SJSA1 (cell line): ENCODE data around the gene FAM111B. TPM values are rescaled to one million over a fixed set of nuclear protein-coding genes. Genes with fewer than 3 reads are reported as not detected.
A peak's percentile ranks its signal among the peaks of the same experiment; 100 is the strongest.

Experiments used
- DNase-seq, 2 experiments: peaks; one replicate each; pipeline ENCODE4 v3.0.0-alpha.2; 2015 to 2020; ENCODE audit warnings: low spot score in 2 of 2, low read depth in 1 of 2
- H3K27ac ChIP-seq: fragments of 250-450 bp; sonication (Bioruptor Pico); 2 replicates; pipeline ENCODE4 v1.5.1; 2020; ENCODE audit warnings: mild to moderate bottlenecking, moderate library complexity
- H3K27me3 ChIP-seq: fragments of 250-450 bp; sonication (Bioruptor Pico); replicated peaks from 2 replicates; pipeline ENCODE4 v1.5.1; 2020; ENCODE audit warnings: mild to moderate bottlenecking, moderate library complexity
- H3K36me3 ChIP-seq: fragments of 250-450 bp; sonication (Bioruptor Pico); 2 replicates; pipeline ENCODE4 v1.5.1; 2020; ENCODE audit warnings: mild to moderate bottlenecking
- H3K4me1 ChIP-seq: fragments of 250-450 bp; sonication (Bioruptor Pico); replicated peaks from 2 replicates; pipeline ENCODE4 v1.6.1; 2021; ENCODE audit warnings: mild to moderate bottlenecking
- H3K4me3 ChIP-seq: fragments of 250-450 bp; sonication (Bioruptor Pico); 2 replicates; pipeline ENCODE4 v1.5.1; 2020; ENCODE audit warnings: mild to moderate bottlenecking
- H3K9me3 ChIP-seq: fragments of 250-450 bp; sonication (Bioruptor Pico); replicated peaks from 2 replicates; pipeline ENCODE4 v1.5.1; 2020; ENCODE audit warnings: mild to moderate bottlenecking
- total RNA-seq: library from RNA; depleted of rRNA; stranded (reverse); fragments of >200 nt; shearing (Covaris generic); gene quantifications from 2 replicates; pipeline ENCODE4 v1.2.3, GENCODE V29; 2014; rRNA removed

The FAM111B gene
- total RNA-seq, 1 experiment from 2014 or later, result 69.5 TPM

DNA sequence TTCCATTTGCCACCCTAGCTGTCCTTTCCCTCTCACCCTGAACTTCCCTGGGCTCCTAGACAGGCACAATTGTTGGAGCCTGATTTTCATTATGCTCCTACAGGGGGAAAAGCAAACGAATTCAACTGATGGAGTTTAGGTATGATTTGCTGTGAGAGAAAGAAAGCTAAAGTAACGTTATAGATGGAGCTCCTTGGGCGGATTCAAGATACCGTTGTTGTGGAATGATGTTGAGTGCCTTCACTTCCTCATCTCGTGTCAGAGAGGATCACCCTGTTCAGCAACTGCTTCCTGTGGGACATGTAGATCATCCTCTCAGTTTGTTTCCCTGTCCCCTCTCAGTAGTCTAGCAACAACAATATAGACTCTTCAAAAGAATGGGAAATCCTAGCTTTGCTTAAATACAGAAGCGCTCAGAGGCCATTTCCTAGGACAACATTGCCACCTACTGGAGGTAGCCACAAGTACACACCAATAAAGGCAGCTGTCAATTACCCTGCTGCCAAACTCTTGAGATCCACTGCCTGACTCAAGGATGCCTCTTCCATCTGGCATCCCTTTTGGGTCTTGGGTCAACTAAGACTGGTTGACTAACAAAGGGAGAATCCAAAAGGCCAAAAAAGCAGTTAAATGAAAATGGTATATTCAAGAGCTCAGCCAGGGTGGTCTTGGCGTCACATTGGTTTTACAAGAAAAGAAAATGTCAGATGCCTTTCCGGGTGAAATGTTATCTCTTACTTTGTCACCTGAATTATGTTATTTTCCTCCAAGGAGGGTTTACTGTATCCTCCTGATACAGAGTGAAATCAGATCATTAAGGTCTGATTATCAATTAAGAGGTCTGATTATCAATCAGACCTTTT is 51.4 kb downstream of the FAM111B start:
- peak; percentile 46 to 57 for DNase-seq
- H3K27ac ChIP-seq, result no peak overlapping the region
- H3K4me3 ChIP-seq, result no peak overlapping the region

DNA sequence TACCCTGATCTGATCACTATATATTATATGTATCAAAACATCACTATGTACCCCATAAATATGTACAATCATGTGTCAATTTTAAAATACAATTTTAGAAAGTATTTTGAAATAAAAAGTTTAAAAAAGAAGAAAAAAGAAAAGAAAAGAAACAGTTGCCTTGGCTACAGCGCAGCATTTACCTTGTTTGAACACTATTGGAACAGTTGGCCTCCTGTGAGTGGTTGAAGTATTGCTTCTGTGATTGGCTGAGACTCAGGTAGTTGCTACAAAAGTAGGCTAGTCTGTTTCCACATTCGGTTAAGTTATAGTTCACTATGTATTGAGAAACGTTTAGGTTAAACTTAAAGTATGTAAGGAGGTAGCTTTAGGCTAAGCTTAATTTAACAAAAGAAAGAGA is 57.0 kb downstream of the FAM111B start:
- no peak overlapping the region for H3K27ac ChIP-seq
- H3K27me3 ChIP-seq, result no peaks in the 10 kb centered on the region
- DNase-seq, result no peak
- no peaks in the 10 kb centered on the region for H3K9me3 ChIP-seq
- H3K36me3 ChIP-seq, result no peaks in the 10 kb centered on the region
- no peak overlapping the region for H3K4me3 ChIP-seq
- H3K4me1 ChIP-seq, result no peaks in the 10 kb centered on the region

More for the DNA sequence above, 51.4 kb downstream of the FAM111B start:
- Histone ChIP-seq H3K9me3 (no peaks in the 10 kb centered on the region), H3K36me3 (peaks cover 9% of the 10 kb centered on the region), H3K4me1 (no peaks in the 10 kb centered on the region), H3K27me3 (no peaks in the 10 kb centered on the region)

DNA sequence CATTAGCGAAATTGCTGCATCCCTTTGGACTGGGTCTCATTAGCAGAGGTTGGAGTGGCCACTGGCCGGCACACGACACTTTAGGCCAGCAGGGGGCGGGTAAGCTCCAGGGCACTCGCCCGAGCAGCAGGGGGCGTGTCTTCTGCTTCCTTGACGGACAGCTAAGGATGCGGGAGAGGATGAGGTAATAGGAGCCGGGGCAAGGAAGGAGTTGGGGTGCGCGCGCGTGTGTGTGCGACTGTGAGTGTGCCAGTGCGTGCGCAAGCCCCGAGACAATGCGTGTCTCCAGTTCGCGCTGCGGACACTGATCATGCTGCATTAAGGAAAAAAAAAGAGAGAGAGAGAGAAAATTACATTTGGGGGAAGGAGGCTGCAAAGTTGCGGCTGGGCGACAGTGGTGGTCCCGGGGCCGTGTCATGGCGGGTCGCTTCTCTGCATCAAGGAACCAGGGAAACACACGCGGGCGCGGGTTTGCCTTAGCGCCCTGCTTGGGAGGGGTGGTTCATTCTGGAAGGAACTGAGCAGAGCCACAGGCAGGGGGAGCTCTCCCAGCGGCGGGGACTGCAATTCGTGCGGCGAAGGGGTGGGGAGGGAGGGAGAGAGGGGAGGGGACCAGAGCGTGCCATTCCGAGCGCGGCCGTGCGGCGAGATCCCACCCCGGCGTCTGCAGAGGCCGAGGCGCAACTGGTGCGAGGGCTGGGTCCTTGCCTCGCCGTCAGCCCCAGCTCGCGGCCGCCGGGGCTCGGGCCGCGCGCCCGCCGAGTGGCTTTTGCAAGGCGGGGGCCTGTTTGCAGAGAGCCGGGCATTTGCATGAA is 64.7 kb downstream of the FAM111B start, which contains the start of gene DTX4:
TSS of gene DTX4 (plus strand) at position 625 of the 815 bp plus-strand sequence. CDS start 464 bp downstream, outside the sequence.
- Histone ChIP-seq H3K4me3 (peak within 1 kb of the TSS; percentile 70), H3K36me3 (peaks cover 3% of the 10 kb centered on the region), H3K27me3 (no peaks in the 10 kb centered on the region), H3K9me3 (no peaks in the 10 kb centered on the region), H3K4me1 (peaks cover 41% of the 10 kb centered on the region), H3K27ac (peak within 1 kb of the TSS; percentile 49)
- DNase-seq, result peak; percentile 87 to 95

DNA sequence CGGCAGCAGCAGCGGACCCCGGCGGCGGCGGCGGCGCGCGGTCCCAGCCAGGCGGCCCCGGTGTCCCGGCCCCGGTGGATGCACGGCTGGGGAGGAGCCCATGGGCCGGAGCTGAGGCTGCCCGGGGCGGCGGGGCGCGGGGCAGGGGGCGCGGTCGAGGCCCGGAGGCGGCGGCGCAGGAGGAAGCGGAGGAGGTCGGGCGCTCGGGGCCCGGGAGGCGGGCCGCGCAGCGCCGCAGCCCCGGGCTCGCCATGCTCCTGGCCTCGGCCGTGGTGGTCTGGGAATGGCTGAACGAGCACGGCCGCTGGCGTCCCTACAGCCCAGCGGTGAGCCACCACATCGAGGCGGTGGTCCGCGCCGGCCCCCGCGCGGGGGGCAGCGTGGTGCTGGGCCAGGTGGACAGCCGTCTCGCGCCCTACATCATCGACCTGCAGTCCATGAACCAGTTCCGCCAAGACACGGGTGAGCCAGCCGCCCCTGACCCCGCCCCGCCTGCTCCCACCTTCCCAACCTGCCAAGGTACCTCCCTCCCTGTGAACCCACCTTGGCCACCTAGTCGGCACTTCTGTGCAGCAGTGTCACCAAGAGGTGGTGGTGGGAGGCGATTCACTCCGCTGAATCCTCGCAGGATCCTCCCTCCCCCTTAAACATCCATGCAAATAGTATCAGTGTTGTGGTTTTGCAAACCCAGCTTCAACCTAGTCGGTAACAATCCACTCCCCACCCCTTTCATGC is 65.5 kb downstream of the FAM111B start:
- H3K4me1 ChIP-seq, result peaks cover 41% of the 10 kb centered on the region
- peak overlapping the region; percentile 70 for H3K4me3 ChIP-seq
- no peak overlapping the region for H3K27ac ChIP-seq
- no peaks in the 10 kb centered on the region for H3K27me3 ChIP-seq
- peaks cover 10% of the 10 kb centered on the region for H3K36me3 ChIP-seq
- DNase-seq, result peak in 1 of 2 experiments; percentile 25
- H3K9me3 ChIP-seq, result no peaks in the 10 kb centered on the region

DNA sequence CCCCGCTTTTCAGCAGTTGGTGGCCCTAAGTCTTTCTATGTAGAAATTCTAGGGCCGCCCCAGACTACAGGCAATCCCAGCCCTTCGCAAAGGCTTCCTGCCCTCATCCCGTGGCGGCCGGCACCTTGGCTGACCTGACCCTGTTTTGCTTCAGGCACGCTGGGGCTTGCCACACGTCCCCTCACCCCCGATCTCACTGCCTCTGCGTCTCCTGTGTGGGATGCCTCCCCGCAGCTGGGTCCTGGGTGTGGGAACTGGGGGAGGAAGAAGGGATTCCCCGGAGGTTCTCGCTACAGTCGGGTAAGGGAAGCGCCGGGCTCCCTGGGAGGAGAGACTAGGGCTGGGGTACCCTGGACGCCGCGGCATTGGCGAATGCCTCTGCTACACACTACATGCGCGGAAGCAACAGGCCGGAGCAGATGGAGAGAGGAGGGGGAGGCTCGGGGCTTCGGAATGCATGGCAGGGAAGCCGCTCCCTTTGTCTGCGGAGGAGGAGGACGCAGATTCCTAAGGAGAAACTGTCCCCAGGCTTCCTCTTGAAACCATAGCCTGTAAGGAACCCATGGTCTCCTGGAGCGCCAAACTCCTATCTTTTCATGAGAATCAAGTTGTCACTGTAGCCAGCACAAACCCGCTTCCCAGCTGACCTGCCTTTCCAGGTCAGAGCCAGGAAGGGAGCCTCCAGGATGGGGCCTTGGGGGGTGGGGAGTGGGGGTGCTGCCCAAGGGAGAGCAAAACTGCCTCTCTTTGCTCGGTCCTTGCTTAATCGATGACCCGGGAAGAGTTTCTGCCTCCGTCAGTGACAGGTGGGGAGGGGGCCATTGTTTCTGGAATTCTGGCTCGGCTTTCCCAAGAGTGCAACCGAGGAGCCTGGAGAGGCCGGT is 66.3 kb downstream of the FAM111B start:
- Histone ChIP-seq H3K36me3 (peaks cover 15% of the 10 kb centered on the region), H3K4me3 (peak overlapping the region; percentile 70), H3K27ac (peak overlapping the region; percentile 40; the same call in 1 of the 2 replicates), H3K9me3 (no peaks in the 10 kb centered on the region), H3K27me3 (no peaks in the 10 kb centered on the region), H3K4me1 (peaks cover 41% of the 10 kb centered on the region)
- DNase-seq, result peak; percentile 57 to 58

DNA sequence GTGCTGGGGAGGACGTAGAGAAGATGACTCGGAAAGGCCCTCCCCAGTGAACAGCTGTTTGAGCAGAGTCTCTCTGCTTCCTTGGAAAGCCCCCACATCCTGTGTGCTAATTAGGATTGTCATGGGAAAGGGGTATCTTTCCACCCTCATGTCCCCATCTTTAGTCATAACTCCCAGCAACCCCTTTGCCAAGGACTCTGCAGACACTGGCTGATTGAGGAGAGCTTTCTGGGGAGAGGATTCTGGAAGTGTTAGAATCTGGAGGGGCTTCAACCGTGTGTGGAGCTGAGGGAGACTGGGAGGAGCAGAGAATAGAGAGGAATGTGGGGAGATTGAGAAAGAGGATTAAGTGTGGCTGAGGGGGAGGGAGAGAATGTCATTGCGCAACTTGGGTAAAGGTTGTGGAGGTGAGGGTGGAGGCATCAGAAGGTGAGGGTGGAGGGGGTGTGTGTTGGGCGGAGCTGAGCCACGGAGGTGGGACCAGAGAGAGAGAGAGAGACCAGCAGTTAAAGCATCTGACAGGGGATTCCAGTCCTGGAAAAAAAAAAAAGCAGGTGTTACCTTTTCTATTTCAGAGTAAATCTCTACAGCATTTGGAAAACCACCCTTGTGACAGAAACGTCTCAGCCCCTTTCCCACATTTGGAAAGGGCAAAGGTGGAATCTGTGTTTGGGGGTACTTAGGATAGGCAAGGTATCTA is 67.1 kb downstream of the FAM111B start:
- DNase-seq, result peak in 1 of 2 experiments; percentile 54
- Histone ChIP-seq H3K36me3 (peaks cover 17% of the 10 kb centered on the region), H3K4me3 (peak overlapping the region; percentile 70), H3K27ac (peak overlapping the region; percentile 57; the same call in 1 of the 2 replicates), H3K27me3 (no peaks in the 10 kb centered on the region), H3K4me1 (peaks cover 41% of the 10 kb centered on the region), H3K9me3 (no peaks in the 10 kb centered on the region)

DNA sequence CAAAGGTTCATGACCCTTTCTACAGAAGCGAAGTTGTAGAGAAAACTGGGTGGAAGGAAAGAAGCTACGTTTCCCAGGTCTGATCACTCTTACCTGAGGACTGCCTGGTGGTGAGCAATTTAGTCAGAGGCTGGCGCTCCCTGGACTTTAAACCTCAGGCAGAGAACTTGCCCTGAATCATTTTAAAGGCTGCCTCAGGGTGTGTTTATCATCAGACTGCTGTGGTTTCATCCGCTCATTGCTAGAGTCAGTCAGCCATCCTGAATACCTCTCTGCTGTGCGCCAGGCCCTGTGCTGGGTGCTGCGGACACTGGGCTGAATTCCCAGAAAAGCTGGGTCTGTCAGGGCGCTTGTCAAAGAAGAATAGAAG is 67.6 kb downstream of the FAM111B start:
- H3K27me3 ChIP-seq, result no peaks in the 10 kb centered on the region
- no peak overlapping the region for H3K4me3 ChIP-seq
- no peaks in the 10 kb centered on the region for H3K9me3 ChIP-seq
- DNase-seq, result peak; percentile 58 to 63
- H3K27ac ChIP-seq, result peak overlapping the region; percentile 57
- peaks cover 17% of the 10 kb centered on the region for H3K36me3 ChIP-seq
- peaks cover 41% of the 10 kb centered on the region for H3K4me1 ChIP-seq

DNA sequence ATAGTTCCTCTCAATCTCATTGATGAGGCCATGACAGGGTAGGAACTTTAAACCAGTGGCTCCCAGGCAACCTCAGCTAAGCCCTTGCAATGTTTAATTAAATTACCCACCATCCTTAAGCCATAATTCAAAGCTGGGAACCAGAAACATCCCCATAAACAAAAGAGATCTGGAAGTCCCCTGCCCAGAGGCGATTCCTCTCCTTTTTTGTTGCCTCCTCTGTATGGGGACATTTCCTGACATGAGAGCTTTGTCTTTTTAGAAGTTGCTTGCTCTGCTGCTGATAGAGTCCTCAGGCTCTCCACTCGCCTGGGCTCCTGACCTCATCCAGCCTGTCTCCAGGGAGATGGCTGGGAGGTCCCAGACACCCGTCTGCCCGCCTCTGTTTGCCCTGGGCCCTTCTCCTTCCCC is 68.1 kb downstream of the FAM111B start:
- Histone ChIP-seq H3K4me1 (peaks cover 41% of the 10 kb centered on the region), H3K27me3 (no peaks in the 10 kb centered on the region), H3K36me3 (peaks cover 17% of the 10 kb centered on the region), H3K4me3 (no peak overlapping the region), H3K27ac (peak overlapping the region; percentile 57), H3K9me3 (no peaks in the 10 kb centered on the region)
- peak; percentile 72 to 73 for DNase-seq

DNA sequence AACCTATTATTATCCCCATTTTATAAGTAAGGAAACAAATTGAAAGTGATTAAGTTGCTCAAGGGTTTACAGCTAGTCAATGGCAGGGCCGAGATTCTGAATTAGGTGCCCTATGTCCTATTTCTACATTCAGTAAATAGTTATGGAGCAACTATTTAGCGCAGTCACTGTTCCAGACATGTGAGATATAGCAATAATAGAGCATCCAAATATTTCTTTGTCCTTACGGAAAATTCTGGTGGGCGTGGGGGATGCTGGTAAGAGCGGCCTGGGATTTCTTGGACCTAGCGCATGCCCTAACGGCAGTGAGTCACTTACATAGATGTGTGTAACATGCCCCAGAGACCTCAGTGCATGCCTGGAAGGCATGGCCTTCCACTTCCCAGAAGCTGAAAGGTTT is 69.3 kb downstream of the FAM111B start:
- Histone ChIP-seq H3K4me3 (no peak overlapping the region), H3K36me3 (peaks cover 19% of the 10 kb centered on the region), H3K27me3 (no peaks in the 10 kb centered on the region), H3K9me3 (no peaks in the 10 kb centered on the region), H3K27ac (no peak overlapping the region), H3K4me1 (peaks cover 39% of the 10 kb centered on the region)
- DNase-seq, result no peak

Other genes starting within 250 kb of the FAM111B start
- gene GLYATL1, start 167.7 kb upstream of the FAM111B start, total RNA-seq, result 0.09 and 0.39 TPM in 2 replicates
- gene GLYATL1B, start 20.9 kb upstream of the FAM111B start, total RNA-seq, result not detected in 2 replicates
- gene FAM111A, start 35.6 kb downstream of the FAM111B start, total RNA-seq, result 70.0 and 108 TPM in 2 replicates
- 4.1 and 7.6 TPM in 2 replicates for gene DTX4, start 64.9 kb downstream of the FAM111B start, total RNA-seq
- not detected in 2 replicates for gene MPEG1, start 105.7 kb downstream of the FAM111B start, total RNA-seq